Mucosa of descending colon (tissue), 3 donors: ENCODE data around the gene SCUBE3. TPM values are rescaled to one million over a fixed set of nuclear protein-coding genes. Genes with fewer than 3 reads are reported as not detected.

Experiments used
- ATAC-seq: fragments of 200-7000 bp; cut with Tn5 transposase; one replicate; pipeline ENCODE4 v1.9.1; 2020; ENCODE audit warnings: mild to moderate bottlenecking, moderate library complexity
- DNase-seq, 3 donors: peaks; one replicate each; pipeline ENCODE4 v3.0.0-alpha.2; 2020
- H3K36me3 ChIP-seq: fragments of 200-600 bp; one replicate; pipeline ENCODE4 v1.8.0; 2021; ENCODE audit warnings: low read depth, mild to moderate bottlenecking
- H3K4me1 ChIP-seq: fragments of 200-600 bp; one replicate; pipeline ENCODE4 v1.8.0; 2021; ENCODE audit warnings: low read depth, mild to moderate bottlenecking
- H3K4me3 ChIP-seq: fragments of 200-600 bp; one replicate; pipeline ENCODE4 v1.8.0; 2021; ENCODE audit warnings: mild to moderate bottlenecking
- H3K9me3 ChIP-seq: fragments of 200-600 bp; one replicate; pipeline ENCODE4 v1.8.0; 2021; ENCODE audit warnings: mild to moderate bottlenecking
- intact Hi-C, 2 donors: fragments of 100-400 bp; cut with DNase I in 1 of 2; cut with micrococcal nuclease in 1 of 2; formaldehyde crosslinking; loops; one replicate each; pipeline versions ENCODE4 v1.11.0 to v1.11.1; 2022; cut with DNase I, micrococcal nuclease
- total RNA-seq, 3 donors: library from RNA; stranded (reverse); fragmentation: NEBNext Ultra II Directional in 2 of 3; extraction: Animal tissue kit (Norgen Biotek cat#: 25700) in 2 of 3; gene quantifications; one replicate each; pipeline versions ENCODE4 v1.2.1 to v1.2.4, GENCODE V29; 2021 to 2023
- TF ChIP-seq, protein P1 (sequence below): fragments of 200-600 bp; IDR thresholded peaks from one replicate; pipeline ENCODE4 v1.8.0; 2022; ENCODE audit warnings: antibody characterized with exemption, mild to moderate bottlenecking
- donor health status: DM: no; HTN: no; CAD: no; lungs with moderate emphysema.
- donor health status: DM: no; HTN: no; CAD: no.
- donor health status: DM: no; HTN: yes; CAD: no.

The SCUBE3 gene
- total RNA-seq, 3 donors from 2014 or later: 0.14 to 11.6 (median 0.26) TPM

DNA sequence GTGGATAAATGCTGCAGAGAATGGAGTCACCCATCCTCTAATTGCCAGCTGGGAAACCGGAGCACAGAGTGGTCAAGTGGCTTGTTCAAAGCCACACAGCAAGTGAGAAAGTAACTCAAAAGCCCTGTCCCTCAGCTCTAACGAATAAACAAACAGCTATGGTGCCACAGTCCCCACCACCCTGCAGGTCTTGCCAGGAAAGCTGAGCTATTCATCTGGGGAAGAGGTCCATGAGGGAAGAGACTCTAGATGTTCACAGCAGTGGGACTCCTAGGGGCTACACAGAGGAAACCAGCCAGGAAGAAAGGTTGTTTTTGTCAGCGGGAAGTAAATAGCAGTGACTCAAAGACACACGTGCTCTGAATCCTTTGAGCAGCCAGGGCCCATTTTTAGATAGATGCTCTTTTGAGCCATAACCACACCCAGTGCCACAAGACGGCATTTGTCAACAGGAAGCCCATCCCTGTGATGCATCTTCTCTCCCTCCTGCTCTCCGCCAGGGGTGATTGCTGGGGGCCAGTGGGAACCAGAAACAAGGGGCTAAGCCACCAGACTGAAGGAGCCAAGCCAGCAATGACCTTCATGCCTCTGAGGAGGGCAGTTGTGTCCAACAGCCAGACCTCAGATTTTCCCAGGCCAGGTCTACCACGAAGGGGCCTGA lies 40.2 kb upstream of the SCUBE3 start:
- TF ChIP-seq, protein P1, sequence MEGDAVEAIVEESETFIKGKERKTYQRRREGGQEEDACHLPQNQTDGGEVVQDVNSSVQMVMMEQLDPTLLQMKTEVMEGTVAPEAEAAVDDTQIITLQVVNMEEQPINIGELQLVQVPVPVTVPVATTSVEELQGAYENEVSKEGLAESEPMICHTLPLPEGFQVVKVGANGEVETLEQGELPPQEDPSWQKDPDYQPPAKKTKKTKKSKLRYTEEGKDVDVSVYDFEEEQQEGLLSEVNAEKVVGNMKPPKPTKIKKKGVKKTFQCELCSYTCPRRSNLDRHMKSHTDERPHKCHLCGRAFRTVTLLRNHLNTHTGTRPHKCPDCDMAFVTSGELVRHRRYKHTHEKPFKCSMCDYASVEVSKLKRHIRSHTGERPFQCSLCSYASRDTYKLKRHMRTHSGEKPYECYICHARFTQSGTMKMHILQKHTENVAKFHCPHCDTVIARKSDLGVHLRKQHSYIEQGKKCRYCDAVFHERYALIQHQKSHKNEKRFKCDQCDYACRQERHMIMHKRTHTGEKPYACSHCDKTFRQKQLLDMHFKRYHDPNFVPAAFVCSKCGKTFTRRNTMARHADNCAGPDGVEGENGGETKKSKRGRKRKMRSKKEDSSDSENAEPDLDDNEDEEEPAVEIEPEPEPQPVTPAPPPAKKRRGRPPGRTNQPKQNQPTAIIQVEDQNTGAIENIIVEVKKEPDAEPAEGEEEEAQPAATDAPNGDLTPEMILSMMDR: no peak
- no peaks in the 10 kb centered on the region for H3K36me3 ChIP-seq
- no peak overlapping the region for H3K4me3 ChIP-seq
- ATAC-seq: no peak
- H3K4me1 ChIP-seq: no peaks in the 10 kb centered on the region
- no peak for DNase-seq
- intact Hi-C loops: no loop called here
- H3K9me3 ChIP-seq: no peaks in the 10 kb centered on the region

DNA sequence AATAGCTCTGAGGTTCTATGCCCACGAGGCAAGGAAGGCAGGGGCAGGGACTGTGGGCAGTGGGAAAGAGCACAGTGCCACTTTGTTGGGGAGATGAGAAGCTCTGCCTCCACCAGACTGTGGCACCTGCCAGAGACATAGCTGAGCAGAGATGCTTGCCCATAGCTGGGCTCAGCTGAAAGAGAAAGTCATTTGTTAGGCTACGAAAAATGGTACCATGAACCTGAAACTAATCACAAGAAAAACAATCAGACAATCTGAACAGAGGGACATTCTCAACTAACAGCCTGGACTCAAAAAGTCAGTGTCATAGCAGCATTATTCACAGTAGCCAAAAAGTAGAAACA lies 39.7 kb upstream of the SCUBE3 start:
- DNase-seq (no peak), ATAC-seq (no peak)
- Histone ChIP-seq H3K4me3 (no peak overlapping the region), H3K4me1 (no peaks in the 10 kb centered on the region), H3K9me3 (no peaks in the 10 kb centered on the region), H3K36me3 (no peaks in the 10 kb centered on the region)
- TF ChIP-seq, protein P1: no peak
- intact Hi-C loops: no loop called here

DNA sequence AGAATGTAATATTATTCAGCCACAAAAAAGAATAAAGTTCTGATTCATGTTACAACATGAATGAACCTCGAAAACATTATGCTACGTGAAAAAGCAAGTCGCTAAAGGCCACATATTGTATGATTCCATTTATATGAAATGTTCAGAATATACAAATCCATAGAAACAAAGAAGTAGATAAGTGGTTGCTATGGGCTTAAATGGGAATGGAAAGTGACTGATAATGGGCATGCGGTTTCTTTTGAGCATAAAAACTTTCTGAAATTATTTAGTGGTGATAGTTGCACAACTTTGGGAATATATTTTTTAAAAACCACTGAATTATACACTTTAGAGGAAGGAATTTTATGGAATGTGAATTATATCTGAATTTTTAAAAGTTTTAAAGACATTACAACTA lies 39.3 kb upstream of the SCUBE3 start:
- no peak for ATAC-seq
- intact Hi-C loops: no loop called here

DNA sequence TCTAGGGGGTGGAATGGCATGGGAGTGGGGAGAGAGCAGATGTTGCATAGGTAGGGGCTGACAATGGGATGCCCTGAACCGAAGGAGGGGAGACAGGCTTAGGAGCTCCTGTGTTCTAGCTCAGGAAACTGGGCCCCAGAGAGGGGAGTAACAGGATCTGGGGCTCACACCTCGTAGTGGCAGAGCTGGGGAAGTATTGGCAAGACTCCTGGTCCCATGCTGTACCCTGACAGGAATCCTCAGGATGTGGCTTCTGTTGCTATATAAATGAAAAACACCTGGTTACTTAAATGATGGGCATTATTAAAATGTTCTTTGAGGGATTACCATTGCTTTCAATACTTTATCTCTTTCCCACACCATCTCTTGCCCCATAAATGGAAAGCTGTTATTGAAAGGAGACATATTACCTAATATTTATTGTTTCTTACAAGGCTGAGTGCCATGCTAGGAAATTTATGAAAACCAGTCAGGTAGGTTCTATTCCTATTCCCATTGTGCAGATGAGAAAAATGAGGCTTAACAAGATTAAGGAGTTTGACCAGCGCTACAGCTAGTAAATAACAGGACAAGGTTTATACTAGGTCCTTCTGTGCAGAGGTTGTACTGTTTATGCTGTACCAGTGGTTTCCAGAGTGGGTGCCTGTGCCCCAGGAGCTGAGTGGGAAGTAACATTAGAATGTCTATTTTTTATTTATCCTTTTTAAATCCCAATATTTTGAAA lies 37.3 kb upstream of the SCUBE3 start:
- Histone ChIP-seq H3K4me3 (no peak overlapping the region), H3K4me1 (no peaks in the 10 kb centered on the region), H3K36me3 (no peaks in the 10 kb centered on the region), H3K9me3 (no peaks in the 10 kb centered on the region)
- intact Hi-C loops: no loop called here
- ATAC-seq (no peak), DNase-seq (no peak)
- TF ChIP-seq, protein P1: no peak

More for the DNA sequence above, 39.3 kb upstream of the SCUBE3 start:
- Histone ChIP-seq H3K4me3 (no peak overlapping the region), H3K36me3 (no peaks in the 10 kb centered on the region), H3K9me3 (no peaks in the 10 kb centered on the region), H3K4me1 (no peaks in the 10 kb centered on the region)
- TF ChIP-seq, protein P1: no peak
- no peak for DNase-seq

DNA sequence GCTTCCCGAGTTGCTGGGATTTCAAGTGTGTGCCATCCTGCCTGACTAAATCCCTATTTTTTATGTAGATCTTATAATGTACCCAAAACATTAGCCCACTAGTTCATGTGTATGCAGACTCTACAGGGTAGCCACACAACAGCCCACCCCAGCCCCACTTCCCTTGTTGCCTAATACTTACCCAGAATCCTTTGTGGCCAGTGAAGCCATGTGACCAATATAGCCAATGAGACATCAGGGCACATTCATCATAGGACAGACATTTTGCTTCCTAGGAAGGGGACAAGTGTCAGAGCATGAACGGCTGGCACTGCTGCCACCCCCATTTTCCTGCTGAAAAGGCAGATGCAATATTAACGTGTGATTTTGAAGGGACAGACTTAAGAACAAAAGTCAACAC lies 36.6 kb upstream of the SCUBE3 start:
- Histone ChIP-seq H3K9me3 (no peaks in the 10 kb centered on the region), H3K4me1 (peaks cover 3% of the 10 kb centered on the region), H3K36me3 (no peaks in the 10 kb centered on the region), H3K4me3 (no peak overlapping the region)
- DNase-seq (no peak), ATAC-seq (no peak)
- intact Hi-C loops: no loop called here
- TF ChIP-seq, protein P1: no peak
